ENCODE data around the gene VRK3.
"Not testable (repeated sequence)": the region's sequence is repeated elsewhere in the genome, so short reads cannot be mapped to it uniquely, and the experiment has no call there.

VRK3 gene

GRCh38 chr19:49954092-49954829, 70.9 kb downstream of the VRK3 start:
- DNase-seq = no peak

DNA sequence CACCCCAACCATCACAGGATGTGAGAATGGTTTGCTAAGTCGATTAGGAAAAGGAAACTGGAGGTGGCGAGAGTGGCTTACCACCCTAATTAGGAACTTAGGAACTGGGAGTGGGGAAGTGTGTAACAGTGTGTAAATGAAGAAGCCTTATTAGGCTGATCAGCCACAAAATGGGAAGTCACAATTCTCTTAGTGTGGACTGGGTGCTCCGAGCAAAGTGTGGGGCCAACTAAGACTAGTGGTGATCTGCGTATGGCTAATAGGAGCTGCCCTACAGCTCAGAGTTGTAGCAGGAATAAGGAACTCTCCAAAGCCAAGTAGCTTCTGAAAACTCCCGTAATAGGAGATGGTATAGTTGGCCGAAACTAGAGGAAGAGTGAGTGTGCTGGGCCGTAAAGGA, 71.8 kb downstream of the VRK3 start:
- no peak for DNase-seq

DNA sequence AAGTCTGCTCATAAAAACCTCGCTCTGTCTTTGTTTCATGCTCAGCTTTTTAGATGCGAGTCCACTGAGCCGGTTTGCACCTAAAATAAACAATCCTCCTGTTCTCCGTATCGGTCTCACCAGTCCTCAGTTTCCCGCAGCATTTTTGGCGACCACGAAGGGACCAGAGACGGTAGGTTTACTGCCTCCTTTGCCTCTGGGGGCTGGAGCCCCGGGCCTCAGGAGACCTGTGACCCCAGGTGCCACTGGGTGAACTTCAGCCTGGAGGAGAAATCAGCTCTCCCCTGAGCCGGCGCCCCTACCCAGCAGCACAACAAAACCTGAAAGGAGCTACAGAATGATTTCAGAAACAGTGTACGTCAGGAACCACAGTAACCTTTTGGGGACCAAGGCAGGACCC, 72.3 kb downstream of the VRK3 start:
- DNase-seq = no peak

- no peak for DNase-seq
Measured at GRCh38 chr19:49952479-49952836, 72.7 kb downstream of the VRK3 start.

DNA sequence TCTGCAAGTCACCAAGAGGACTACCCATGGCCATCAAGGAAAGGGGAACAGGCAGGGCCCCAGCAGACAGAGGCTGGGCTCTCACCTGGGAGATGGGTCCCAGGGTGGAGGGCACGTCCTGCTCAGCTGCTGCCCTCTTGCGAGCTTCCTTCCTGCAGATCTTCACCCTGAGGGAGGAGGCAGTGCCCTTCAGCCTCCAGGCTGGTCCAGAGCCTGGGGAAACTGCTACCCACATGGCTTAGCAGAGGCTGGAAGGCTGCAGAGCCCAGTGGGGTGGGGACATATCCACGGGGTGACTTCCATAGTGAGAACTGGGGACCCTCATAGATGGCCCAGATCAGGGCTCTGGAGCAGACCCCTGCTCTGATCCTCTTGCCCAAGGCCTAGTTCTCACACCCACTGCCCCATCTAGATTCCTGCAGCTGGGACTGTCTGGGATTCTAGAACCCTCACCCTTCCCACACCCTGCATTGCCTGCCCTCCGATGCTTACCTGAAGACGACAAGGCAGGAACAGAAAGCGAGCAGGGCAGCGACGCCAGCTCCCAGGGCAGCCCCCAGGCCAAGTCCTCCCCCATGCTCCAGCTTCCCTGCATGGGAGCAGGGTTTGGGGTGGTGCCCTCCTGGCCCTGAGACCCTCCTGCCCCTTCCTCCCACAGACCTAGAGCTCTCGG, 73.2 kb downstream of the VRK3 start:
- DNase-seq = no peak

- no peak for DNase-seq
Measured at GRCh38 chr19:49950956-49951526, 74.1 kb downstream of the VRK3 start.

- no peak for DNase-seq
Measured at GRCh38 chr19:49950590-49950948, 74.6 kb downstream of the VRK3 start.

- no peak for DNase-seq
Measured at GRCh38 chr19:49949742-49950589, 75.2 kb downstream of the VRK3 start.

GRCh38 chr19:49946415-49946814, 78.8 kb downstream of the VRK3 start:
- DNase-seq = no peak

DNA sequence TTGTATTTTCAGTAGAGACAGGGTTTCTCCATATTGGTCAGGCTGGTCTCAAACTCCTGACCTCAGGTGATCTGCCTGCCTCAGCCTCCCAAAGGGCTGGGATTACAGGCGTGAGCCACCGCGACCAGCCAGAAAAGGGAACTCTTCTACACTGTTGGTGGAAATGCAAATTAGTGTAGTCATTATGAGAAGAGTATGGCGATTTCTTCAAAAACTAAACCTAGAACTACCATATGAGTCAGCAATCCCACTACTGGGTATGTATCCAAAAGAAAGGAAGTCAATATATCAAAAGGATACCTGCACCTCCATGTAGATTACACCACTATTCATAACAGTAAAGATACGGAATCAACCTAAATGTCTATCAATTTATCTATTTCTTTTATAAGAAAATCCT, 80.6 kb downstream of the VRK3 start:
- not testable (repeated sequence) for DNase-seq

GRCh38 chr19:49940482-49940791, 84.7 kb downstream of the VRK3 start:
- no peak for DNase-seq

DNA sequence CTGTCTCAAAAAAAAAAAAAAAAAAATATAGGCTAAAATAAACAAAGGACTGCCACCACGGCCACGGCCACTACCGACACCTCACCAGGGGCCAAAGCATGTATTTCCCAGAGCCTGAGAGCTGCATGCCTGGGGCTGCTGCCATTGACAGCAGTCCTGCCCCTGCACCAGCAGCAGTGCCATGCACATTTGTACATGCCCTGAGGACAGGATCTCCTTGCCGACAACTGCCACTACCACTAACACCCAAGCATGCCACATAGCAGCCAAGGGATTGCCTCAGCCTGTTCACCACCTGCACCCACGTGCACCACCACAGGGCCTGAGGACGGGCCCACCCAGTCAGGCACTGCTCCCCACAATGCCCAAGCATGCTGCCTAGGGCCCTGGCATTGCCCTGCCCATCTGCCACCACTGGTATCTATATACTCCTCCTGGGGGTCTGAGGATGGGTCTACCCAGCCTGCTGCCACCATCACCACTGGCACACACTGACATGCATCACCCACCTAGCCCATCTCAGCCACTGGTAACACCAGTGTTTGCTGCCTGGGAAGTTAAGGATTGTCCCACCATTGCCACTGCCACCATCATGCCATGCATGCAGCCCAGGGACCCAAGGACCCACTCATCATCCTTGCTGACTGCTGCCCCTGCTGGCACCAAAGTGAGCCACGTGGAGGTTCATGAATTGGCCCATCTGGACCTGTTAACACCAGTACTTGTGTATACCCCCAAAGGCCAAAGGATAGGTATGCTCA, 85.3 kb downstream of the VRK3 start:
- no peak for DNase-seq

DNA sequence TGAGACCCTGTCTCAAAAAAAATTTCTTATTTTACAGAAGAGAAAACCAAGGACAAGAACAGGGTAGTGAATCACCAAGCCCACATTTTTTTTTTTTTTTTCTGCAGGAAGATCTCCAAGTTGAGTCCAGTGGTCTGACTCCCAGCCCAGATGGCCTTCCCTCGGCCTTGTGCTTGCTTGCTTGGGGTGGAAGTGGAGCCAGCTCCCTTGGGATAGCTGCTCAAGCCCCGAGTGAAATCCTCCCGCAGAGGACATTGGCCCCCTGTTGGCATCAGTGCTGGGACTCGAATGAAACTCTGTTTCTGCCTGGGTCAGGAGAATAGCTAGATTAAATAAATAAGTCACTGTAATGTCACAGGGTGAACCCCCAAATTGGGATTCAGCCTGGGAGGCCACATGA, 86.5 kb downstream of the VRK3 start:
- no peak for DNase-seq

GRCh38 chr19:49937750-49938381, 87.3 kb downstream of the VRK3 start:
- DNase-seq = peak in 1 of 2 experiments; percentile 33

- DNase-seq = no peak
Measured at GRCh38 chr19:49936549-49936948, 88.6 kb downstream of the VRK3 start.

GRCh38 chr19:49933643-49934042, 91.5 kb downstream of the VRK3 start:
- no peak for DNase-seq

GRCh38 chr19:49932731-49933131, 92.4 kb downstream of the VRK3 start:
- no peak for DNase-seq

GRCh38 chr19:49932041-49932451, 93.1 kb downstream of the VRK3 start:
- no peak for DNase-seq

DNA sequence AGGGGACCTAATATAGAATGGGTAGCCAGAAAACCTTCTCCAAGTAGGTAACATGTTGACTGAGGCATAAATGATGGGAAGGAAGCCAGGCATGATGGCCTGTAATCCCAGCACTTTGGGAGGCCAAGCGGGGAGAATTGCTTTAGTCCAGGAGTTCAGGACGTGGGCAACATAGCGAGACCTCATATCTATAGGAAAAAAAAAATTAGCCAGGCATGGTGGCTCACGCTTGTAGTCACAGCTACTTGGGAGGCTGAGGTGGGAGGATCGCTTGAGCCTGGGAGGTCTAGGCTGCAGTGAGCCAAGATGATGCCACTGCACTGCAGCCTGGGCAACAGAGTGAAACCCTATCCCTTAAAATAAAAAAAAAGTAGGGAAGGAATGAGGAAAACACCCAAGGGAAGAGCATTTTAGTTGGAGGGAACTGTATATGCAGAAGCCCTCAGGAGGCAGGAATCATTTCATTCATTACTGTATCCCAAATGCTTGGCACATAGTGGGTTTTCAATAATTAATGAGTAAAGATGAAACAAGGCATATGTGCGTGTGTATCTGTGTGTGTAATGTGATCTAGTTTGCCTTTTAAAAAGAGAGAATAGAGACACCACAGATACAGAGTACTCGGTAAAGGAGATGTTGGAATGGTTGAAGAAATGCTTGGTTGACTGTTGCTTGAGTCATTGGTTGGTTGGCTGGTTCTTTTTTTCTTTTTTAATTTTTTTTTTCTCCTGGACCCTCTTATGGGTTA, 93.7 kb downstream of the VRK3 start:
- DNase-seq = no peak

GRCh38 chr19:49930483-49931011, 94.6 kb downstream of the VRK3 start:
- no peak for DNase-seq

Measured in SW 1271 (cell line).